HG02884 (cell line): ENCODE results near the gene GSTM2.

Source experiments
- ATAC-seq: cut with Tn5 transposase; IDR thresholded peaks from one replicate; pipeline ENCODE4 v1.9.1; 2021; ENCODE audit warnings: mild to moderate bottlenecking, moderate library complexity; ENCODE audit not compliant: unreplicated experiment

GSTM2 gene

DNA sequence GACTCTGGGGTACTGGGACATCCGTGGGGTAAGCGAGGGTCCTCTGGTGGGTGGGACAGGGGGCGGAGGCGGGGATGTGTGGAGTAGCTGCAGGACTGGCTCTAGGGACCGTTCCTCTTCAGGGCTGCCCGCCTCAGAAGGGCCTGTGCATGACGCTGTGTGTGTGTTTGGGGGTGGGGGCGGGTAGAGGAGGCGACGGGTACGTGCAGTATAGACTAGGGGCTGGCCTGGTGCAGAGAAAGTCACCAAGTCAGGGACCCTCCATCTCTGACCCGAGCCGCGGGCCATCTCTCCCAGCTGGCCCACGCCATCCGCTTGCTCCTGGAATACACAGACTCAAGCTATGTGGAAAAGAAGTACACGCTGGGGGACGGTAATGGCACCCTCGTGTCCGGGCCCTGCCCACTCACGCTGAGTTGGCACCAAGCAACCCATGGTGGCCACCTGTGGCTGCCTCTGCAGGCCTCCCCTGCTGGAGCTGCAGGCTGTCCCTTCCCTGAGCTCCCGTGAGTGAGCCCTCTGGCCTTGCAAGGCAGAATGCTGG, 44.5 kb downstream of the GSTM2 start:
- no peak for ATAC-seq

GRCh38 chr1:109713636-109714035, 45.8 kb downstream of the GSTM2 start:
- ATAC-seq: no peak

DNA sequence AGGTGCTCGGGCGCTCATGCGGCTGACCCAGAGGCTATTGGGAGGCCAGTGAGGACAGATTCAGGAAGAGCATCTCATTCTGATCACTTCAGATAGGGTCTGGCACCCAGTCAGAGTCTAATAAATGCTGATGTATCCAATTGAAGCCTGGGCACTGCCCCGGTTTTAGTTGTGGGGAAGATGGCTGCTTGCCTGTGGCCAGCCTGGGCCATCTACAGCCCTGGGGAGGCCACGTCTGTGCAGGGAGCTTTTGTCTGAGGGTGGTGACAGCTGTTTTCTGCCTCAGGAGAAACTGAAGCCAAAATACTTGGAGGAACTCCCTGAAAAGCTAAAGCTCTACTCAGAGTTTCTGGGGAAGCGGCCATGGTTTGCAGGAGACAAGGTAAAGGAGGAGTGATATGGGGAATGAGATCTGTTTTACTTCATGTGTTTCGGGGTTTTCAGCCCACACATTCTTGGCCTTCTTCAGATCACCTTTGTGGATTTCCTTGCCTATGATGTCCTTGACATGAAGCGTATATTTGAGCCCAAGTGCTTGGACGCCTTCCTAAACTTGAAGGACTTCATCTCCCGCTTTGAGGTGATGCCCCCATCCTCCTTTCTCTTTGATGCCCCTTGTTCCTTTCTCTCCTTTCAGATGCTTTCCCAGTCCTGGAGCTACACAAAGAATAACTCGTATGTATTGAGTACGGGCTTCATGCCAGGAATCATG, 47.0 kb downstream of the GSTM2 start:
- no peak for ATAC-seq

DNA sequence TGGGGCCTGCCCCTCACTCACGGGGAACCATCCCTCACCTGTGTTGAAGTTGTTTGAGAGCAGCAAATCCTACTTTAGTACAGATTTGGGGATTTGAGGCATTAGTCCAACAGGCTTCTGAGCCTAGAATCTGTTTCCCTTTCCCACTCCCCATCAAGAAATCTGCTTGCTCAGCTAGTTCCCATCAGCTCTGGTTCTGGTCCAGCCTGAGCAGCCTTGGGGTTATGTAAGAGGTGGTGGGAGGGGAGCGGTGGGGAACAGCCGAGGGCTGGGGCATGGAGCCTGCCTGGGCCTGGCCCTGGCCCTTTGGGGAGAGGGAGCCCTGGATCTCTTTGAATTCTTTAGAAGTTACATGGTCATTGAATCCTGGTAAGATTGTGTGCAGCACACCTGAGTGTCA, 48.3 kb downstream of the GSTM2 start:
- no peak for ATAC-seq

DNA sequence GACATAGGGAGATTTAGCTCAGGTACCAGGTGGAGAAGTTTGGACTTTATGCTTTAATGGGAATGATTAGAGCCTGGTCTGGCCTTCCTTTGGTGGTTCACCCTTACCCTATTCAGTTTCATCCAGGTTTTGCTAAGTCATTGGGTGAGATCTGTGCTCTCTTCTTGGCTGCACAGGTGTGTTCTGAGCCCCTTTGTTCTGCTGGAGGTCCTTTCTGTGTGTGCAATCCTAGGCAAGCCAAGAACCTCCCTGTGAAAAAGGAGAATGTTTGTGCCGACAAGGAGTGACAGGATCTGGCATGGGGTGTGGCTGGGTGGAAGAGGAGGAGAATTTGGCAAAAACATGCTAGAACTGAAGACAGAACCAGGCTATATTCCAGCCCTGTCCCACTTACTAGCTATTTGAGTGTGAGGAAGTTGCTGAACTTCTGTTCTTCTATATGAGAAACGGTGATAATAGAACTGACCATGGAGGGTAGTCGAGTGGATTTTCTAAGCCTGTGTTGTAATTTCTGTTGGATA, 48.8 kb downstream of the GSTM2 start:
- no peak for ATAC-seq

DNA sequence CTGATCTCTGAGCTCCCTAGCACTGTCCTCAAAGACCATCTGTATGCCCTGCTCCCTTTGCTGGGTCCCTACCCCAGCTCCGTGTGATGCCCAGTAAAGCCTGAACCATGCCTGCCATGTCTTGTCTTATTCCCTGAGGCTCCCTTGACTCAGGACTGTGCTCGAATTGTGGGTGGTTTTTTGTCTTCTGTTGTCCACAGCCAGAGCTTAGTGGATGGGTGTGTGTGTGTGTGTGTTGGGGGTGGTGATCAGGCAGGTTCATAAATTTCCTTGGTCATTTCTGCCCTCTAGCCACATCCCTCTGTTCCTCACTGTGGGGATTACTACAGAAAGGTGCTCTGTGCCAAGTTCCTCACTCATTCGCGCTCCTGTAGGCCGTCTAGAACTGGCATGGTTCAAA, 49.9 kb downstream of the GSTM2 start:
- ATAC-seq: no peak

- no peak for ATAC-seq
Observed at GRCh38 chr1:109718495-109718894, 50.6 kb downstream of the GSTM2 start.

DNA sequence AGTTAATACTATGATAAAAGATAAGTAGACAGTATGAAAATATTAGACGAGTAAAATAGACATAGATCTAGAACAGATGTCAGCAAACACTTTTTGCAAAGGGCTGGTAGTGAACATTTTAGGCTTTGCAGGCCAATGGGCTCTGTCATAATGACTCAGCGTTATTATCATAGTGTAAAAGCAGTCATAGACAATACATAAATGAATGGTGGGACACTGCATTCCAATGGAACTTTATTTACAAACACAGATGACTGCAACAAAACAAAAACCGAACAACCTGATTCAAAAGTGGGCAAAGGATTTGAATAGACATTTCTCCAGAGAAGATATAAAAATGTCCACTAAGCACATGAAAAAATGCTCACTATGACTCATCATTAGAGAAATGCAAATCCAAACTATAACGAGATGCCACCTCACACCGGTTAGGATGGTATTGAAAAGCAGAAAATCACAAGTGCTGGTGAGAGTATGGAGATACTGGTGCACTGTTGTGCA, 51.5 kb downstream of the GSTM2 start:
- ATAC-seq: no peak

DNA sequence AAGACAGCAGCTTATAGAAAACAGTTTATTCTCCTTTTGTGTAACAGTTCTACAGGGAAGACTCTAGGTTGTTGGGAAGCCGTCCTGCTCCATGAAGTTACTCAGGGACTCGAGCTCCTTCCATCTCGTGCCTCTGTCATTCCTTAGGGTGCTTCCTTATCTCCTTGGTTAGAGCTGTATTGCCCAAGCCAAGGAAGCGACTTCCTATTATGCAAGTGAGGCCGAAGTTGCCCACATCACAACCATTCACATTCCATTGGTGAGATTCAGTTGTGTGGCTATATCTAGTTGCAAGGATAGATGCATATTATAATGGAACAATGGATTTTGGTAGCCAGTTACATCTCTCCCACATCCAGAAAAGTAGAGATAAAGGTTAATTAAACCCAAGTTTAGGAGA, 53.2 kb downstream of the GSTM2 start:
- no peak for ATAC-seq

- no peak for ATAC-seq
Observed at GRCh38 chr1:109721971-109722370, 54.1 kb downstream of the GSTM2 start.

GRCh38 chr1:109722908-109723691, 55.2 kb downstream of the GSTM2 start:
- ATAC-seq: no peak
